DMS79 (cell line): ENCODE measurements around the gene BCKDHA.
"Not testable (repeated sequence)": the region's sequence is repeated elsewhere in the genome, so short reads cannot be mapped to it uniquely, and the experiment has no call there.

Source experiments
- DNase-seq: peaks from one replicate; lab custom pipeline; 2025; lab: John Stamatoyannopoulos, UW

Gene BCKDHA

DNA sequence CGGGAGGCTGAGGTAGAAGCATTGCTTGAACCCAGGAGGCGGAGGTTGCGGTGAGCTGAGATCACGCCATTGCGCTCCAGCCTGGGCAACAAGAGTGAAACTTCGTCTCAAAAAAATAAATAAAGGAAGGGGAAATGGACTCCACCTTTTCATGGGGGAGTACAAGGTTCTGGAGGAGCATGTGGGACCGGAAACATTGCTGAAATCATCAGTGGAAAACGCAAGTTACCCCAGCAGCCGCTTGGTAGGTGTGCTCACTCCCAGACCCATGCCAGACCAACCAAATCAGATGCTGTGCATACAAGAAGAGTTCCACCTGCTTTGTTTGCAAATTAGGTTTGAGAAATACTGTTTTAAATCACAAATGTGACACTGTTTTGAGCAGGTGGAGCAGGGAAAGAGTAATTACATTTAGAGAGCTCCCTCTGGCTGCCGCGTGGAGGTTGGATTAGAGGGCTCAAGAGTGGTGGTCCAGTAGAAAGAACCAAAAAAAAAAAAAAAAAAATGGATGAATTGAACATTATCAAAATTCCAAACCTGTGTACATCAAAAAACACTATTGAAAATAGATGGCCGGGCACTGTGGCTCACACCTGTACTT is 50.2 kb downstream of the BCKDHA start:
- DNase-seq: no peak

DNA sequence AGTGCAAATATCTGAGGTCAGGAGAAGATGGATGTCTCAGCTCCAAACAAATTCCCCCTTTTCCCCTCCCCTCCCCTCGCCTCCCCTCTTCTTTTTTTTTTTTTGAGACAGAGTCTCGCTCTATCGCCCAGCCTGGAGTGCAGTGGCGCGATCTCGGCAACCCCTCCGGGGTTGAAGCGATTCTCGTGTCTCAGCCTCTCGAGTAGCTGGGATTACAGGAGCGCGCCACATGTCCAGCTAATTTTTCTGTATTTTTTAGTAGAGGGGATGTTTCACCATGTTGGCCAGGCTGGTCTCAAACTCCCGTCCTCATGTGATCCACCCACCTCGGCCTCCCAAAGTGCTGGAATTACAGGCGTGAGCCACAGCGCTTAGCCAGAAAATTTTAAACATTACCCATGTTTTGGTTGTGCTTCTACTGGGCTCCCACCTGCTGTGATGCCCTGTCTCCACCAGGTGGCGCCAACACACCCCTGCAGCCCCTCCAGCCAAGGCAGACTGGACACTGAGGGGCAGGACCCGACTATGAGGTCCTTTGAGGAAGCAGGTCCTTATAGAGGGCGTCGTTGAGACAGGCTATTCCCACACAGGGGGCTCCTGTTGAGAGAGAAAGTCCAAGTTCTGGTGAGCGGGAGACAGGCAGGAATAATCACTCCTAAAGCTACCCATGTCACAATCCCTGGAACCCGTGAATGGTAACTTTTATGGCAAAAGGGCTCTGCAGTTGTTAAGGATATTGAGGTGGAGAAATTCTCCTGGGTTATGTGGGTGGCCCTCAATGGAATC is 51.7 kb downstream of the BCKDHA start:
- peak; percentile 45 for DNase-seq

DNA sequence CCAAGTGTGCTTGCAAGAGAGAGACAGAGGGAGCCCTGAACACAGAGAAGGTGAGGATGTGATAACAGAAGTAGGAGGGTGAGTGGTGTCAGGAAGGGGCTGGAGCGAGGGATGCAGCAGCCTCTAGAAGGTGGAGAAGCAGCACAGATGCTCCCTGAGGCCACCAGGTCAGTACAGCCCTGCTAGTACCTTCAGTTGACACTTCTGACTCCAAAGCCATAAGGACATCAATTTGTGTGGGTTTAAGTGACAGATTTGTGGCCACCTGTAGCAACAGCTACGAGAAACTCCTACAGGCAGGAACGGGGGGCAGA is 52.2 kb downstream of the BCKDHA start:
- DNase-seq: no peak

DNA sequence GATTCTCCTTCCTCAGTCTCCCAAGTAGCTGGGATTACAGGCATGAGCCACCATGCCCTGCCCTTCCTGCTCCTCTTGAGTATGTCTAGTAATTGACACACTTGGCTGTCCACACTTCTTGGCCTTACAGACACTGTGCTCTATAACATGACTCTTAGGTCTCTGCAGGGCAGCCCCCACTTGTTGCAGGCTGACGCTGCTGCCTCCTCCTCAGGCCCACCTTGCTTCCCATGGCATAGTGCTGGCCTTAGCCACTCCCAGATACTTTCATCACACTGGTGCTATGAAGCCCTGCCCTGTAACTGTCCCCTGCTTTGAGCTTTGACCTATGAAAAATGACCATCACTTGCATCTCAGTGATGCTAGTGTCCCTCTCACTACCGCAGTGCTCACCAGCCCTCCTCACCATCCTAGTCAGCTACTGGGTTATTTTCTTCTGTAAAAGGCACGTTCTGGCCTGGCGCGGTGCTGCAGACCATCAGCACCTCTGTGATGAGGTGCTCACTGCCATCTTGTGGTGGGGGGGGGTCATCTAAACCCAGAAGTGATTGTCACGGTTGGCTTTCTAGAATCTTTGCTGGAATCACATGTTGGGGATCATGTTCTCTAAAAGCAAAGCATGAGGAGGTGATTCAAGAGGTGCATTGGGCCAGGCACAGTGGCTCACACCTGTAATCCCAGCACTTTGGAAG is 55.1 kb downstream of the BCKDHA start:
- no peak for DNase-seq

DNA sequence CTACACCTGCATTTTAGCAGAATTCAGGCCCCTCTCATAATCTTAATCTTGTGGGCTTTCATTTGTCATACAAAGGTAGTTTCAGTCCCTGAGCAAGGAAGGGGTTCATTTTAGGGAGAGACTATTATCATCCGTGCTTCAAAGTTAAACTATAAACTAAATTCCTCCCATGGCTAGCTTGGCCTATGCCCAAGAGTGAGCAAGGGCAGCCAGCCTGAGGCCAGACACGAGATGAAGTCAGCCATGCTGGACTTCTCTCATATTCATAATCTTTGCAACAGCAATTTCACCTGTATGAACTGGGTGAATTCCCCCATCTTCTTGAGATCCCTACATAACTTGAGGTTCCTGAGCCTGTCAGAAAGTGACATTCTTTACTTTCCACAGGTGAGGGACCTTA is 58.3 kb downstream of the BCKDHA start:
- DNase-seq: no peak

DNA sequence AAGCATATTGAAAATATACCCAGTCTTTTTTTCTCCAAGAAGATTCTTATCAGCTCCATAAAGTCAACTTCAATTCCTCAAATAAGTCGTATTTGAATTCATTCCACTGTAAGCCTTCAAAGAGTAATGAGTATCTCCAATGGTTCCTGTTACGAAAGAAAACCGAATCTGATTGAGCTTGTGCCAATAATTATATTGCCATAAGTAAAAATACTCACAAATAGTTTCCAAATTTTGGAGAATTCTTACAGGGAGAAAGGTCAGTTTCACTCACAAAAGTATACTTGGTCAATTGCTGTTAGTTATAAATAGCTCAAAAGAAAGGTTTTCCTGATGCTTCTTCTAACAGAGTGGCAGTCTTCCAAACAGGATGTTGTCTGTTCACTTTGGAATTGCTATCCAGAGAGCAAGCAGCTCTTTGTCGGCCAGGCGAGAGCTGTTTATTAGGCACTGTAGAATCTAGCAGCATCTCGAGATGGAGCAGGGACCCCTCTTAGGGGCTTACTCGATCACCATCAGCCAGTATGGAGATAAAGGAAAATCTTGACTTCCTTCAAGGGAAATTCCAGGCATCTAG is 58.8 kb downstream of the BCKDHA start:
- no peak for DNase-seq

DNA sequence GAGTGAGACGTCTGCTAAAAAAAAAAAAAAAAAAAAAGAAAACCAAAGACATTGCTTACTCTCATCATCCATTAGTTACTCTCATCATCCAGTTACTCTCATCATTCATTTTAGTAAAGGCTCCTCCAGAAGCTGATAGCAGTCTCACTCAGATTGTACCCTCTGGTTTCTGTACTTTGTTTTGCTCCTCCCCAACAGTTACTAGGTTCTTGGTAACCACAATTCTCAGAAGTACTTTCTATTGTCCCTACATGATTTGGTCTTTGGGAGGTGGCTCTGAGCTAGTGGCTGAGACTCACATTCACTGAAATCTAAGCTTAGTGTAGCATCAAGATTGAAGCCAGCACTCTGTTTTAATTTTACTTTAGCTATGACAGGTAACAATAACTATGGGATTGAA is 59.6 kb downstream of the BCKDHA start:
- DNase-seq: no peak

DNA sequence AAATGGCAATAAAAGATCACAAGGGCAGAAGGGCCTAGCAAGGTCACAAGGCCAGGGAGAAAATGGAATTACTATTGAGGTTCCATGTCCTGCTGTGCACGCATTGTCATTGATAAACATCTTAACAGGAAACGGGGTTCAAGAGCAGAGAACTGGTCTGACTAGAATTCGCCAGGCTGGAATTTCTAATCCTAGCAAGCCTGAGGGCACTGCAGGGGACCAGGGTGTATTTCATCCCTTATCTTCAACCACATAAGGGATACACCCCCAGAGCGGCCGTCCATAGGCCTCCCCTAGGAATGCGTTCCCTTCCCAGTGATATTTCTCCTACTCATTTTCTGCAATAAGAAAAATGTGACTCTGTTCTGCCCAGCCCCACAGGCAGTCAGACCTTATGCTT is 64.9 kb downstream of the BCKDHA start:
- no peak for DNase-seq

DNA sequence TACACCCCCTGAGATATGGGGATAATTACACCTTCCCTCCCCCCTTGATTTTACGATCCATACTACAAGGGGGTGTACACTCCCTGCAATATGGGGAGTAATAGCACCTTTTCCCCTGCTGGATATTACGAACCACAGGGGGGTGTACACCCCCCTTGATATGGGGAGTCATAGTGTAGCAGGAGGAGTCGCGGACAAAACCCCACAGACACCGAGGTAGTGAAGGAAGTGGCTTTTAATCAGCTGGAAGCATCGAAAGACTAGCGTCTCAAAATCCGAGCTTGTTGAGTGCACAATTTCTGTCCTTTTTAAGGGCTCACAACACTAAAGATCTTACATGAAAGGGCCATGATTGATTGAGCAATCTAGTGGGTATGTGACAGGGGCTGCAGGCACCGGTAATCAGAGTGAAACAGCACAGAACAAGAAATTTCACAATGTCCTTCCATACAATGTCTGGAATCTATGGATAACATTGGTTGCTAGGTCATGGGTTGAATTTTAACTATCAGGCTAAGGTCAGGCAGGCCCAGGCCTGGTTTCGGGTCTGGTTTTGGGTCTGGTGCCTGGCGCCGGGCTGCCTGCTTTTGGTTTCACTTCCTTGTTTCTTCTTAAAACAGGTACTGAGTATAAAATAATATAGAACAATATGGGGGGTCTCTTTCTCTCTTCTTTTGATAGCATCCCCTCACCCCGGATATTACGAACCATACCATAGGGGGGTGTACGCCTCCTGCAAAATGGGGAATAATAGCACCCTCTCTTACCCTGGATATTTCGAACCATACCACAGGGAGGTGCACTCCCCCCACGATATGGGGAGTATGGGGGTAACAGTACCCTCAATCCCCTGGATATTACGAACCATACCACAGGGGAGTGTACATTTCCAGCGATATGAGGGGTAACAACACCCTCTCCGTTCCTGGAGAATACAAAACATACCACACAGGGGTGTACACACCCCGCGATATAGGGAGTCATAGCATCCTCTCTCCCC is 65.9 kb downstream of the BCKDHA start:
- DNase-seq: not testable (repeated sequence)
